HL-60 (cell line): ENCODE data around the gene GRM2.

ENCODE experiments used
- DNase-seq, 2 experiments: peaks; one replicate each; pipeline ENCODE4 v3.0.0-alpha.2; 2010 to 2020; ENCODE audit warnings: low read depth in 1 of 2, low spot score in 1 of 2
- H3K27ac ChIP-seq: fragments of 250-450 bp; sonication (Bioruptor Pico); replicated peaks from 2 replicates; pipeline ENCODE4 v1.5.1; 2020; ENCODE audit warnings: mild to moderate bottlenecking, moderate library complexity
- H3K27me3 ChIP-seq: fragments of 250-450 bp; sonication (Bioruptor Pico); 2 replicates; pipeline ENCODE4 v1.5.1; 2021; ENCODE audit warnings: mild to moderate bottlenecking, moderate library complexity; ENCODE audit not compliant: insufficient read depth, poor library complexity, severe bottlenecking
- H3K4me3 ChIP-seq: replicated peaks from 2 replicates; pipeline ENCODE4 v1.5.1; 2011; ENCODE audit warnings: mild to moderate bottlenecking, control low read depth, low read length; ENCODE audit not compliant: insufficient read depth
- GABPA ChIP-seq: IDR thresholded peaks from 2 replicates; pipeline ENCODE4 v1.6.1; 2012; ENCODE audit warnings: low read depth
- POLR2AphosphoS5 ChIP-seq: IDR thresholded peaks from 2 replicates; pipeline ENCODE4 v1.6.1; 2012; ENCODE audit warnings: low read depth
- SPI1 ChIP-seq: IDR thresholded peaks from 2 replicates; pipeline ENCODE4 v1.6.1; 2012; ENCODE audit warnings: low read depth, mild to moderate bottlenecking, borderline replicate concordance
- TF ChIP-seq, protein P1 (sequence below): IDR thresholded peaks from one replicate; pipeline ENCODE4 v1.5.1; 2011; ENCODE audit warnings: low read length, control low read depth, inconsistent platforms; ENCODE audit not compliant: insufficient read depth
- TF ChIP-seq, protein P2 (sequence below): IDR thresholded peaks from 2 replicates; pipeline ENCODE4 v1.6.1; 2012; ENCODE audit warnings: low read depth; ENCODE audit not compliant: insufficient replicate concordance

GRM2 gene

DNA sequence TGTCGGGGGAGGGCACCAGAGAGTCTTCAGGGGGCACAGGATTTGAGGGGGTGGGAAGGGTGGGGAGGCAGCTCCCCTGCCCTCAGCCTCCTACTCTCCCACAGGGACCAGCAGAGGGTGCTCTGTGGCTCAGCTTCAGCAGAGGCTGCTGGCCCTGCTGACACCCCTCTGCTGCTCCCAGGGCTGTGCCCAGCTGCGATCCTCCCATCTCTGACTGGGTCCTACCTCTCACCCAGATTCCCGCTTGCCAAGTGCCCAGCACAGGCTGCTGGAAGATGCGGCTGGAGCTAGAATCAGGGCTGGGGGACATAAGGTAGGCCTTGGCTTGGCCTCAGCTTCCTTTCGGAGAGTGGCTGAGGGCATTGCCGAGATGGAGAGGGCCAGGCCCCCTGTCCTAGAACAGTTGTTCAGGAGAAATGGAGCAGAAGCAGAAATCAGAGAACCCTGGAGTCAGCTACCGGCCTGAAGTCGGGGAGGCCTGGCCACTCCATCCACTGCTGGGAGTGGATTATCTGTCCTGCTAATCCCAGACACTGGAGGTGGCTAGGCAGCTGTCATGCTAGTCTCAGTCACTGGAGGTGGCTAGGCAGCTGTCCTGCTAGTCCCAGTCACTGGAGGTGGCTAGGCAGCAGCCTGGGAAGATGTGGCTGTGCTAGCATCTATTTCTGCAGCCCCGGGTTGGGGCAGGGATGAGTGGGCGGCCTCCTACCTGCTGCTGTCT is 3.9 kb downstream of the GRM2 start:
- DNase-seq, result no peak
- Histone ChIP-seq H3K4me3 (no peak overlapping the region), H3K27me3 (no peaks in the 10 kb centered on the region), H3K27ac (no peak overlapping the region)
- TF ChIP-seq, protein P1, sequence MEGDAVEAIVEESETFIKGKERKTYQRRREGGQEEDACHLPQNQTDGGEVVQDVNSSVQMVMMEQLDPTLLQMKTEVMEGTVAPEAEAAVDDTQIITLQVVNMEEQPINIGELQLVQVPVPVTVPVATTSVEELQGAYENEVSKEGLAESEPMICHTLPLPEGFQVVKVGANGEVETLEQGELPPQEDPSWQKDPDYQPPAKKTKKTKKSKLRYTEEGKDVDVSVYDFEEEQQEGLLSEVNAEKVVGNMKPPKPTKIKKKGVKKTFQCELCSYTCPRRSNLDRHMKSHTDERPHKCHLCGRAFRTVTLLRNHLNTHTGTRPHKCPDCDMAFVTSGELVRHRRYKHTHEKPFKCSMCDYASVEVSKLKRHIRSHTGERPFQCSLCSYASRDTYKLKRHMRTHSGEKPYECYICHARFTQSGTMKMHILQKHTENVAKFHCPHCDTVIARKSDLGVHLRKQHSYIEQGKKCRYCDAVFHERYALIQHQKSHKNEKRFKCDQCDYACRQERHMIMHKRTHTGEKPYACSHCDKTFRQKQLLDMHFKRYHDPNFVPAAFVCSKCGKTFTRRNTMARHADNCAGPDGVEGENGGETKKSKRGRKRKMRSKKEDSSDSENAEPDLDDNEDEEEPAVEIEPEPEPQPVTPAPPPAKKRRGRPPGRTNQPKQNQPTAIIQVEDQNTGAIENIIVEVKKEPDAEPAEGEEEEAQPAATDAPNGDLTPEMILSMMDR, result no peak
- TF ChIP-seq POLR2AphosphoS5 (no peak), SPI1 (no peak), GABPA (no peak)
- TF ChIP-seq, protein P2, sequence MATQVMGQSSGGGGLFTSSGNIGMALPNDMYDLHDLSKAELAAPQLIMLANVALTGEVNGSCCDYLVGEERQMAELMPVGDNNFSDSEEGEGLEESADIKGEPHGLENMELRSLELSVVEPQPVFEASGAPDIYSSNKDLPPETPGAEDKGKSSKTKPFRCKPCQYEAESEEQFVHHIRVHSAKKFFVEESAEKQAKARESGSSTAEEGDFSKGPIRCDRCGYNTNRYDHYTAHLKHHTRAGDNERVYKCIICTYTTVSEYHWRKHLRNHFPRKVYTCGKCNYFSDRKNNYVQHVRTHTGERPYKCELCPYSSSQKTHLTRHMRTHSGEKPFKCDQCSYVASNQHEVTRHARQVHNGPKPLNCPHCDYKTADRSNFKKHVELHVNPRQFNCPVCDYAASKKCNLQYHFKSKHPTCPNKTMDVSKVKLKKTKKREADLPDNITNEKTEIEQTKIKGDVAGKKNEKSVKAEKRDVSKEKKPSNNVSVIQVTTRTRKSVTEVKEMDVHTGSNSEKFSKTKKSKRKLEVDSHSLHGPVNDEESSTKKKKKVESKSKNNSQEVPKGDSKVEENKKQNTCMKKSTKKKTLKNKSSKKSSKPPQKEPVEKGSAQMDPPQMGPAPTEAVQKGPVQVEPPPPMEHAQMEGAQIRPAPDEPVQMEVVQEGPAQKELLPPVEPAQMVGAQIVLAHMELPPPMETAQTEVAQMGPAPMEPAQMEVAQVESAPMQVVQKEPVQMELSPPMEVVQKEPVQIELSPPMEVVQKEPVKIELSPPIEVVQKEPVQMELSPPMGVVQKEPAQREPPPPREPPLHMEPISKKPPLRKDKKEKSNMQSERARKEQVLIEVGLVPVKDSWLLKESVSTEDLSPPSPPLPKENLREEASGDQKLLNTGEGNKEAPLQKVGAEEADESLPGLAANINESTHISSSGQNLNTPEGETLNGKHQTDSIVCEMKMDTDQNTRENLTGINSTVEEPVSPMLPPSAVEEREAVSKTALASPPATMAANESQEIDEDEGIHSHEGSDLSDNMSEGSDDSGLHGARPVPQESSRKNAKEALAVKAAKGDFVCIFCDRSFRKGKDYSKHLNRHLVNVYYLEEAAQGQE, result no peak

DNA sequence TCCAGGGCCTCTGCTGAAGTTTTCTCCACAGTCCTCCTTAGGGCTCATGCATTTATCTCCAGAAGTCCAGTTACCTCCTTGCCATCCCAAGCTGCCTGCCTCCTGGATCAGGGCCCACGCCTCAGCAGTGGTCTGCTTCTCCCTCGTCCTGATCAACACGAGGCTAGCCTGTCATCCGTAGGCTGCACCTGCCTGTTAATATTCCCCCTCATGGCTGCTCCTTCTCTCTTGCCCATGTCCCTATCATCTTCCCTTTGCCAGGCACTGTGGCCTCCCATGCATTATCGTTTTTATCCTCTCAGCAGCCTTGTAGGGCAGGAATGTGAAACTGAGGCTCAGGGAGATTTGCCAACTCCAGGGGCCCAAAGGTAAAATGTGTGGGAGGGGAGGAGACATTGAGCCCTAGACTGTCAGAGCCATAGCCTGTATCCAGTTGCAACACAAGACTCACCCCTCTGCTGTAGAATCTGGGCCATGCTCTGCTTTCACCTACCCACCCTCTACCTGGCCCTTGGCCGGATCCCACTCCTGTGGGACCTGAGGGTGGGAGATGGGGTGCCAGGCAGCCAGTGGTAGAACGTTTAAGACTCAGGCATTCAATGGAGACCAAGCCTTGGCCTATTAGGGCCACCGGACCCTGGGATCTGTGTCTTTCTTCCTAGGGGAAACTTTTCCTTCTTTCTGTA is 4.6 kb downstream of the GRM2 start:
- no peak overlapping the region for H3K4me3 ChIP-seq
- DNase-seq, result no peak
- no peak overlapping the region for H3K27ac ChIP-seq
- TF ChIP-seq GABPA (no peak), SPI1 (no peak), POLR2AphosphoS5 (no peak)
- TF ChIP-seq, protein P2, result no peak
- TF ChIP-seq, protein P1, result no peak
- H3K27me3 ChIP-seq, result no peaks in the 10 kb centered on the region

DNA sequence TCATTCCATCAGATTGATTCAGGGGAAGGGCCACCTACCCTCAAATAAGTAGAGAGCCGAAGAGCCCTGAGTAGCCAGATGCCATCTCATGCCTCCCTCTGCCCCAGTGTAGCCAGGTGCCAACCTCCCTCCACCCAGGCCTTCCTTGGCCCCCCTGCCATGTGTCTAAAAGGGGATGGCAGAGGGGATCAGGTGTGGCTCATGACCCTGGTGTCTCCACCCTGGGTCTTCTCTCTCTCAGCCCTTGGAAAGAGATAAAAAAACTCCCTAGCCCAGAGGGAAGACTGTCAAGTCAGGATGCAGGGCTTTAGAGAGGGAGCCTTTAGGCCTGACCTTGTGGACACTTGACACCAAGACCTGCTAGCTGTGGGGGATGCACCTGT is 5.2 kb downstream of the GRM2 start:
- no peak overlapping the region for H3K4me3 ChIP-seq
- TF ChIP-seq, protein P1, result no peak
- TF ChIP-seq, protein P2, result no peak
- no peak overlapping the region for H3K27ac ChIP-seq
- H3K27me3 ChIP-seq, result no peaks in the 10 kb centered on the region
- DNase-seq, result no peak
